ENCODE data around the gene MAGOHB. TPM values are rescaled to one million over a fixed set of nuclear protein-coding genes. Genes with fewer than 3 reads are reported as not detected.

MAGOHB gene
- total RNA-seq, 1 donor from 2014 or later: 30.5 TPM

- FAIRE-seq (no peak), DNase-seq (ENCODE audit: low read depth) (no peak)
- Histone ChIP-seq H3K27ac (ENCODE audit: low read depth, low read length) (no peak overlapping the region), H3K27me3 (ENCODE audit: insufficient read depth, low read length) (no peaks in the 10 kb centered on the region), H3K79me2 (ENCODE audit: insufficient read depth, low read length) (no peaks in the 10 kb centered on the region), H3K4me1 (ENCODE audit: insufficient read depth, low read length) (peaks cover 11% of the 10 kb centered on the region), H3K4me2 (ENCODE audit: low read length) (no peak overlapping the region), H2AFZ (ENCODE audit: low read depth, low read length) (no peak overlapping the region), H3K36me3 (ENCODE audit: insufficient read depth, low read length) (no peaks in the 10 kb centered on the region), H3K4me3 (ENCODE audit: insufficient read depth, low read depth, low read length) (no peak overlapping the region), H3K9ac (ENCODE audit: low read length) (no peak overlapping the region), H3K9me3 (ENCODE audit: insufficient read depth, low read depth, low read length) (no peaks in the 10 kb centered on the region), H4K20me1 (ENCODE audit: insufficient read depth, low read length) (no peaks in the 10 kb centered on the region)
- H3K27ac Mint-ChIP-seq (ENCODE audit: unreplicated experiment): no peak overlapping the region
- no peaks in the 10 kb centered on the region for H3K27me3 Mint-ChIP-seq (ENCODE audit: low read depth, unreplicated experiment)
- H3K9me3 Mint-ChIP-seq (ENCODE audit: unreplicated experiment): peaks cover 6% of the 10 kb centered on the region
- TF ChIP-seq EZH2 (IDR thresholded peaks at IDR 0.05; ENCODE audit: insufficient read depth, low read length): no peak
- TF ChIP-seq CTCF (IDR thresholded peaks at IDR 0.05; ENCODE audit: insufficient read depth, low read depth, low read length): no peak
- no peaks in the 10 kb centered on the region for H3K36me3 Mint-ChIP-seq (ENCODE audit: low read depth, unreplicated experiment)
- no peak overlapping the region for H3K4me3 Mint-ChIP-seq (ENCODE audit: unreplicated experiment)
- H3K4me1 Mint-ChIP-seq (ENCODE audit: low read depth, unreplicated experiment): peaks cover 24% of the 10 kb centered on the region
These were observed 22.7 kb upstream of the MAGOHB start for GRCh38 chr12:10636124-10636523.

- Histone ChIP-seq H4K20me1 (ENCODE audit: insufficient read depth, low read length) (no peaks in the 10 kb centered on the region), H2AFZ (ENCODE audit: low read depth, low read length) (no peak overlapping the region), H3K4me1 (ENCODE audit: insufficient read depth, low read length) (peaks cover 11% of the 10 kb centered on the region), H3K4me3 (ENCODE audit: insufficient read depth, low read depth, low read length) (no peak overlapping the region), H3K27me3 (ENCODE audit: insufficient read depth, low read length) (no peaks in the 10 kb centered on the region), H3K79me2 (ENCODE audit: insufficient read depth, low read length) (no peaks in the 10 kb centered on the region), H3K9ac (ENCODE audit: low read length) (no peak overlapping the region), H3K36me3 (ENCODE audit: insufficient read depth, low read length) (no peaks in the 10 kb centered on the region), H3K9me3 (ENCODE audit: insufficient read depth, low read depth, low read length) (no peaks in the 10 kb centered on the region), H3K27ac (ENCODE audit: low read depth, low read length) (no peak overlapping the region), H3K4me2 (ENCODE audit: low read length) (no peak overlapping the region)
- Mint-ChIP-seq H3K36me3 (ENCODE audit: low read depth, unreplicated experiment) (no peaks in the 10 kb centered on the region), H3K27me3 (ENCODE audit: low read depth, unreplicated experiment) (no peaks in the 10 kb centered on the region), H3K4me3 (ENCODE audit: unreplicated experiment) (no peak overlapping the region), H3K4me1 (ENCODE audit: low read depth, unreplicated experiment) (peaks cover 24% of the 10 kb centered on the region), H3K27ac (ENCODE audit: unreplicated experiment) (peak overlapping the region; percentile 92), H3K9me3 (ENCODE audit: unreplicated experiment) (no peaks in the 10 kb centered on the region)
- FAIRE-seq: no peak
- DNase-seq (ENCODE audit: low read depth): no peak
- TF ChIP-seq CTCF (IDR thresholded peaks at IDR 0.05; ENCODE audit: insufficient read depth, low read depth, low read length) (no peak), EZH2 (IDR thresholded peaks at IDR 0.05; ENCODE audit: insufficient read depth, low read length) (no peak)
These were observed 21.9 kb upstream of the MAGOHB start for GRCh38 chr12:10635306-10635705.

GRCh38 chr12:10634427-10634826 lies 21.0 kb upstream of the MAGOHB start:
- DNase-seq (ENCODE audit: low read depth): peak; percentile 67
- Histone ChIP-seq H3K4me1 (ENCODE audit: insufficient read depth, low read length) (peaks cover 11% of the 10 kb centered on the region), H3K9ac (ENCODE audit: low read length) (no peak overlapping the region), H2AFZ (ENCODE audit: low read depth, low read length) (no peak overlapping the region), H3K36me3 (ENCODE audit: insufficient read depth, low read length) (no peaks in the 10 kb centered on the region), H3K9me3 (ENCODE audit: insufficient read depth, low read depth, low read length) (no peaks in the 10 kb centered on the region), H3K4me2 (ENCODE audit: low read length) (peak overlapping the region; percentile 52), H3K79me2 (ENCODE audit: insufficient read depth, low read length) (no peaks in the 10 kb centered on the region), H3K27me3 (ENCODE audit: insufficient read depth, low read length) (no peaks in the 10 kb centered on the region), H3K27ac (ENCODE audit: low read depth, low read length) (peak overlapping the region; percentile 36), H4K20me1 (ENCODE audit: insufficient read depth, low read length) (no peaks in the 10 kb centered on the region), H3K4me3 (ENCODE audit: insufficient read depth, low read depth, low read length) (peak overlapping the region; percentile 7)
- H3K36me3 Mint-ChIP-seq (ENCODE audit: low read depth, unreplicated experiment): no peaks in the 10 kb centered on the region
- peak overlapping the region; percentile 5 for H3K4me3 Mint-ChIP-seq (ENCODE audit: unreplicated experiment)
- TF ChIP-seq CTCF (IDR thresholded peaks at IDR 0.05; ENCODE audit: insufficient read depth, low read depth, low read length) (no peak), EZH2 (IDR thresholded peaks at IDR 0.05; ENCODE audit: insufficient read depth, low read length) (no peak)
- H3K9me3 Mint-ChIP-seq (ENCODE audit: unreplicated experiment): no peaks in the 10 kb centered on the region
- H3K27me3 Mint-ChIP-seq (ENCODE audit: low read depth, unreplicated experiment): no peaks in the 10 kb centered on the region
- H3K27ac Mint-ChIP-seq (ENCODE audit: unreplicated experiment): peak overlapping the region; percentile 92
- peaks cover 24% of the 10 kb centered on the region for H3K4me1 Mint-ChIP-seq (ENCODE audit: low read depth, unreplicated experiment)
- FAIRE-seq: peak; percentile 84
